Parietal lobe (tissue), 2 donors: ENCODE data around the gene SYP. TPM values are rescaled to one million over a fixed set of nuclear protein-coding genes. Genes with fewer than 3 reads are reported as not detected.

Source experiments
- small RNA-seq: library from RNA; depleted of rRNA; stranded (forward); fragments of <200 nt; gene quantifications from one replicate; pipeline ENCODE3, GENCODE V24; 2014; ENCODE audit warnings: low replicate concordance
- total RNA-seq: library from RNA; depleted of rRNA; stranded (reverse); fragments of >200 nt; gene quantifications from one replicate; pipeline ENCODE4 v1.2.3, GENCODE V29; 2014

Gene SYP
- total RNA-seq = 121 TPM

GRCh38 chrX:49199906-49200771 is at the start of gene SYP:
TSS of gene SYP (minus strand) at chrX:49200193. CDS start at chrX:49200186, 7 bp downstream.

GRCh38 chrX:49233176-49233575 is 33.2 kb upstream of the SYP start, which contains the start of gene CACNA1F:
TSS of gene CACNA1F (minus strand) at chrX:49233340. CDS start at chrX:49233309, 31 bp downstream.

GRCh38 chrX:49186125-49187027 is 13.6 kb downstream of the SYP start, which contains the start of gene PRICKLE3:
TSS of gene PRICKLE3 (minus strand) at chrX:49186373. CDS start at chrX:49186297, 76 bp downstream.

GRCh38 chrX:49171752-49172279 is 28.2 kb downstream of the SYP start, which contains the start of gene PLP2:
TSS of gene PLP2 (plus strand) at chrX:49171898. CDS start at chrX:49172001, 103 bp downstream.

GRCh38 chrX:49162620-49163019 is 37.4 kb downstream of the SYP start, which contains the start of gene MAGIX:
TSS of gene MAGIX (plus strand) at chrX:49162758. CDS start at chrX:49162890, 132 bp downstream.

Small RNA genes within 50 kb of the gene (small RNA-seq; reads per million reads assigned to genes)
- gene RN7SL262P = not detected

Other genes with a start within 250 kb of the SYP start
- 30.4 TPM for gene OTUD5, start 242.6 kb downstream of the SYP start, total RNA-seq
- gene KCND1, start 228.3 kb downstream of the SYP start, total RNA-seq = 0.63 TPM
- 49.8 TPM for gene GRIPAP1, start 197.9 kb downstream of the SYP start, total RNA-seq
- gene TFE3, start 156.8 kb downstream of the SYP start, total RNA-seq = 12.2 TPM
- gene CCDC120, start 141.2 kb downstream of the SYP start, total RNA-seq = 5.3 TPM
- gene PRAF2, start 126.2 kb downstream of the SYP start, total RNA-seq = 7.8 TPM
- gene WDR45, start 120.3 kb downstream of the SYP start, total RNA-seq = 37.6 TPM
- 20.3 TPM for gene GPKOW, start 76.5 kb downstream of the SYP start, total RNA-seq
- 2.8 TPM for gene MAGIX, start 37.4 kb downstream of the SYP start, total RNA-seq
- 1.6 TPM for gene PLP2, start 28.3 kb downstream of the SYP start, total RNA-seq
- gene PRICKLE3, start 13.8 kb downstream of the SYP start, total RNA-seq = 0.31 TPM
- gene CACNA1F, start 33.1 kb upstream of the SYP start, total RNA-seq = not detected
- gene CCDC22, start 35.3 kb upstream of the SYP start, total RNA-seq = 5.3 TPM
- not detected for gene FOXP3, start 64.5 kb upstream of the SYP start, total RNA-seq
- gene PPP1R3F, start 69.6 kb upstream of the SYP start, total RNA-seq = 19.1 TPM
- gene GAGE10, start 103.5 kb upstream of the SYP start, total RNA-seq = not detected
- not detected for gene GAGE12J, start 121.8 kb upstream of the SYP start, total RNA-seq
- not detected for gene GAGE13, start 131.4 kb upstream of the SYP start, total RNA-seq